ENCODE measurements around the gene TNS3. TPM values are rescaled to one million over a fixed set of nuclear protein-coding genes. Genes with fewer than 3 reads are reported as not detected.

The TNS3 gene
- total and polyA plus RNA-seq, 2 donors (not counting 3 experiments of a cell fraction or from before 2014, with no cell fraction given) = 10.4 to 45.1 TPM

DNA sequence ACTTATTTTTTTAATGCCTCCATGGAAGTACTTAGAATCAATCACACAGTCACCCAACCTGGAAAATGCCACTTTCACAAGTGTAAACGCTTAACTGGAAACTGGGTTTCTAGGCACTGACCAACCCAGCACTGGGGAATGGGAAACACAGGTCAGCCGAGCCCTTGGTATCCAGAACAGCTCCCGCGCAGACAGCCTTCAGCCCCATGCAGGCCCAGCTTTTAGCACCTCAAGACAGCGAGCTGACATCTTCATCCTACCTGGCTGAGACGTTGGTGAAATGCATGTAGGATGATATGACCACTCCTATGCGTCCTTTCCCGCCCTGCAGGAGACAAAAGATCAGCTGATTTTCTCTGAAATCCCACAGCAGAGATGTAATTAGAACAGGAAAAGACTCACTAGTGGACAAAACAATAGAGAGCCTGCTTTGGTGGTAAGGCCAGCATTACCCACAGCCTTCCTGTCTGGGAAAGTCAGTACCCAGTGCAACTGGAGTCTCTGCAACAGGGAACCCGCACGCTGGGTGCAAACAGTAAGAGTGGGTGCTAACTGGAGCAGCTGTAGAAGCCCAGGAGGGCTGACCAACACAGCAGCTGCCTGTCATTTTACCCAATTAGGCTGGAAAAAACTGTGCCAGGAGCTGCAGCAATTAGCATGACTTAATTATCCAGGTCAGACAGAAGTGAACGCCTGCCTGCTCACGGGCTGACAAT is 153.7 kb downstream of the TNS3 start:
- ChIA-PET CTCF (interaction anchor here (0.6 to 2.1 kb wide), 5 partner anchors 8 to 391 kb away, joined by 3 to 27 read pairs (median 5); no protein-coding TSS in a partner anchor), POLR2A (interaction anchor here (1.6 kb wide), 1 partner anchor 10 kb away, joined by 3 read pairs; no protein-coding TSS in a partner anchor)
- Histone ChIP-seq H3K4me1 (ENCODE audit: control insufficient read depth, extremely low read depth, insufficient read depth, low read length) (peaks cover 21% of the 10 kb centered on the region), H4K20me1 (replicated peaks; ENCODE audit: control insufficient read depth, extremely low read depth, insufficient read depth, low read length) (no peaks in the 10 kb centered on the region), H3K27ac (ENCODE audit: insufficient read depth, low read depth, low read length) (peak overlapping the region; percentile 67), H3K4me2 (ENCODE audit: insufficient read depth, low read length) (peak overlapping the region; percentile 7), H2AFZ (ENCODE audit: low read depth, low read length) (peak overlapping the region; percentile 3), H3K9me3 (replicated peaks; ENCODE audit: control insufficient read depth, insufficient read depth, low read length) (no peaks in the 10 kb centered on the region), H3K4me3 (replicated peaks in 1 of 3; ENCODE audit: insufficient read depth in 1 of 3, low read depth in 1 of 3, low read length in 3 of 3) (no peak overlapping the region), H3K36me3 (ENCODE audit: control insufficient read depth in 2 of 2, extremely low read depth in 1 of 2, insufficient read depth in 2 of 2, low read length in 2 of 2) (peaks cover 0 to 3% of the 10 kb centered on the region in 2 experiments), H3K9ac (replicated peaks; ENCODE audit: extremely low read depth, insufficient read depth, low read length) (peak overlapping the region; percentile 30), H3K27me3 (ENCODE audit: control insufficient read depth in 2 of 2, insufficient read depth in 2 of 2, low read length in 2 of 2) (no peaks in the 10 kb centered on the region), H3K9me1 (replicated peaks; ENCODE audit: control insufficient read depth, extremely low read depth, insufficient read depth, low read length) (no peaks in the 10 kb centered on the region), H3K79me2 (ENCODE audit: control insufficient read depth, insufficient read depth, low read length) (no peaks in the 10 kb centered on the region)
- FAIRE-seq = peak; percentile 99
- peak; percentile 74 for DNase-seq (ENCODE audit: low read depth, low spot score)
- BruUV-seq (replicated peaks) = TSS peak; percentile 25
- intact Hi-C loops (cut with micrococcal nuclease) = loop anchor here (2.0 to 5.0 kb wide), 2 partner anchors 25 to 101 kb away; no protein-coding TSS in a partner anchor
- dilution Hi-C loops (cut with MboI; ENCODE audit: extremely low pct_ligation_motif_present, low sequenced_read_pairs) = no loop called here
- no peak for TF ChIP-seq POLR2A (IDR thresholded peaks at IDR 0.05; ENCODE audit: low read depth, low read length)
- no peak for TF ChIP-seq CTCF (IDR thresholded peaks at IDR 0.05; ENCODE audit: extremely low read depth in 1 of 2, insufficient read depth in 1 of 2, low read depth in 1 of 2, low read length in 2 of 2)
- TF ChIP-seq MYC (IDR thresholded peaks at IDR 0.05; ENCODE audit: low read depth, low read length) = no peak
- no peak for TF ChIP-seq FOS (IDR thresholded peaks at IDR 0.05; ENCODE audit: borderline replicate concordance, insufficient read depth, low read length)
- TF ChIP-seq JUN (IDR thresholded peaks at IDR 0.05; ENCODE audit: borderline replicate concordance, insufficient read depth, insufficient read length, low read depth) = no peak
- TF ChIP-seq GATA2 (IDR thresholded peaks at IDR 0.05; ENCODE audit: insufficient read depth, insufficient read length, low read depth, low read length) = no peak
- TF ChIP-seq EZH2 (IDR thresholded peaks at IDR 0.05; ENCODE audit: borderline replicate concordance, low read depth, low read length, severe bottlenecking) = no peak
- TF ChIP-seq POLR2AphosphoS5 (IDR thresholded peaks at IDR 0.05; ENCODE audit: insufficient read depth, low read depth, low read length) = no peak
- TF ChIP-seq, protein P1, sequence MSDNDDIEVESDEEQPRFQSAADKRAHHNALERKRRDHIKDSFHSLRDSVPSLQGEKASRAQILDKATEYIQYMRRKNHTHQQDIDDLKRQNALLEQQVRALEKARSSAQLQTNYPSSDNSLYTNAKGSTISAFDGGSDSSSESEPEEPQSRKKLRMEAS (IDR thresholded peaks at IDR 0.05; ENCODE audit: insufficient read depth, insufficient read length) = no peak

All from endothelial cell of umbilical vein (primary cell).